Measurements from ENCODE around the gene DNAH5.

Gene DNAH5

GRCh38 chr5:13695076-13695712 is 249.3 kb downstream of the DNAH5 start:
- DNase-seq, result no peak

- DNase-seq, result no peak
These were observed 252.3 kb downstream of the DNAH5 start for GRCh38 chr5:13692172-13692571.

GRCh38 chr5:13676531-13676930 is 268.0 kb downstream of the DNAH5 start:
- DNase-seq, result no peak

GRCh38 chr5:13674391-13674790 is 270.1 kb downstream of the DNAH5 start:
- no peak for DNase-seq

- DNase-seq, result no peak
These were observed 271.0 kb downstream of the DNAH5 start for GRCh38 chr5:13673511-13673910.

- DNase-seq, result no peak
These were observed 280.1 kb downstream of the DNAH5 start for GRCh38 chr5:13664377-13664776.

- no peak for DNase-seq
These were observed 281.9 kb downstream of the DNAH5 start for GRCh38 chr5:13662626-13663025.

- no peak for DNase-seq
These were observed 283.2 kb downstream of the DNAH5 start for GRCh38 chr5:13661272-13661671.

GRCh38 chr5:13660072-13660471 is 284.4 kb downstream of the DNAH5 start:
- DNase-seq, result no peak

GRCh38 chr5:13659391-13659790 is 285.1 kb downstream of the DNAH5 start:
- no peak for DNase-seq

GRCh38 chr5:13658761-13659160 is 285.7 kb downstream of the DNAH5 start:
- no peak for DNase-seq

- no peak for DNase-seq
These were observed 286.3 kb downstream of the DNAH5 start for GRCh38 chr5:13658152-13658551.

GRCh38 chr5:13653709-13654108 is 290.8 kb downstream of the DNAH5 start:
- no peak for DNase-seq

- no peak for DNase-seq
These were observed 294.8 kb downstream of the DNAH5 start for GRCh38 chr5:13649656-13650055.

GRCh38 chr5:13648822-13649221 is 295.7 kb downstream of the DNAH5 start:
- DNase-seq, result no peak

GRCh38 chr5:13643734-13644133 is 300.8 kb downstream of the DNAH5 start:
- DNase-seq, result no peak

- DNase-seq, result no peak
These were observed 301.3 kb downstream of the DNAH5 start for GRCh38 chr5:13643196-13643595.

Data from activated naive CD4-positive, alpha-beta T cell (primary cell).